A549 (cell line): ENCODE data around the gene C18orf63. TPM values are rescaled to one million over a fixed set of nuclear protein-coding genes. Genes with fewer than 3 reads are reported as not detected.
A peak's percentile ranks its signal among the peaks of the same experiment; 100 is the strongest.

Experiments
- ATAC-seq, 2 experiments: fragments of 200-7000 bp in 1 of 2; fragments of >200 bp in 1 of 2; cut with Nextera tagmentation in 1 of 2; cut with Tn5 transposase in 1 of 2; 3 replicates each; pipeline versions ENCODE4 v1.8.0 to v1.9.1; 2018 to 2020; ENCODE audit warnings: mild to moderate bottlenecking in 1 of 2, moderate library complexity in 1 of 2
- CTCF ChIA-PET: fragments of 300-600 bp; sonication (Branson Sonifier 250); formaldehyde crosslinking; extraction: SDS; loops from one replicate; lab custom pipeline; 2021; ENCODE audit warnings: antibody characterized with exemption, inconsistent platforms; lab: Yijun Ruan, JAX
- POLR2A ChIA-PET: fragments of 350-600 bp; formaldehyde crosslinking; extraction: SDS; loops from one replicate; lab custom pipeline; 2021; ENCODE audit warnings: antibody characterized with exemption, inconsistent platforms; lab: Yijun Ruan, JAX
- DNase-seq, 2 experiments: peaks; one replicate each; pipeline versions ENCODE4 v3.0.0 to v3.0.0-alpha.2; 2011 to 2016; ENCODE audit warnings: low read depth in 1 of 2, low spot score in 1 of 2
- FAIRE-seq: peaks from 2 replicates; lab custom pipeline; 2011; peaks lifted over from hg19 to GRCh38; lab: Jason Lieb, UNC
- H3K27ac ChIP-seq, 2 experiments: fragments of >200 bp; sonication (Bioruptor Twin); formaldehyde crosslinking; 3 replicates each; pipeline ENCODE4 v1.5.1; 2016 to 2017
- H3K4me1 ChIP-seq: fragments of >200 bp; sonication (Bioruptor Twin); formaldehyde crosslinking; 3 replicates; pipeline ENCODE4 v1.6.1; 2016
- H3K4me2 ChIP-seq: fragments of >200 bp; sonication (Bioruptor Twin); formaldehyde crosslinking; 3 replicates; pipeline ENCODE4 v1.6.1; 2016
- H3K4me3 ChIP-seq: fragments of >200 bp; sonication (Bioruptor Twin); formaldehyde crosslinking; 3 replicates; pipeline ENCODE4 v1.5.1; 2016
- H3K9me3 ChIP-seq: fragments of >200 bp; sonication (Bioruptor Twin); formaldehyde crosslinking; 3 replicates; pipeline ENCODE4 v1.6.1; 2016
- CBX8 ChIP-seq: fragments of 200-600 bp; sonication (generic); IDR thresholded peaks from 2 replicates; pipeline ENCODE4 v1.6.1; 2016
- CHD2 ChIP-seq: fragments of 150-350 bp; IDR thresholded peaks from 2 replicates; pipeline ENCODE4 v1.6.1; 2014; ENCODE audit warnings: low read length; ENCODE audit not compliant: partially characterized antibody
- CTCF ChIP-seq: fragments of >200 bp; sonication (Bioruptor Twin); formaldehyde crosslinking; IDR thresholded peaks from 3 replicates; pipeline ENCODE4 v1.5.1; 2016
- E2F6 ChIP-seq: IDR thresholded peaks from 2 replicates; pipeline ENCODE4 v1.6.1; 2012; ENCODE audit warnings: low read depth, borderline replicate concordance
- EHF ChIP-seq: fragments of 250-450 bp; sonication (Bioruptor Pico); IDR thresholded peaks from 2 replicates; pipeline ENCODE4 v1.5.0; 2020; ENCODE audit warnings: mild to moderate bottlenecking
- ESRRA ChIP-seq: fragments of 150-350 bp; IDR thresholded peaks from 2 replicates; pipeline ENCODE4 v1.6.1; 2014; ENCODE audit warnings: mild to moderate bottlenecking, low read length, borderline replicate concordance
- FOSL2 ChIP-seq, 2 experiments: fragments of 450-650 bp in 1 of 2; fragments of >200 bp in 1 of 2; sonication (Bioruptor Twin) in 1 of 2; formaldehyde crosslinking; IDR thresholded peaks; 2 replicates each; pipeline versions ENCODE4 v1.5.0 to v1.6.1; 2016 to 2020; ENCODE audit warnings: mild to moderate bottlenecking in 1 of 2, moderate library complexity in 1 of 2
- JUN ChIP-seq, 2 experiments: fragments of >200 bp; sonication (Bioruptor Twin); formaldehyde crosslinking; IDR thresholded peaks; 2 replicates in 1 of 2; 3 replicates in 1 of 2; pipeline ENCODE4 v1.6.1; 2016 to 2017
- KDM5A ChIP-seq: fragments of 200-600 bp; sonication (generic); IDR thresholded peaks from 2 replicates; pipeline ENCODE4 v1.6.1; 2016; ENCODE audit warnings: antibody characterized with exemption, mild to moderate bottlenecking
- MAFK ChIP-seq: fragments of 450-650 bp; IDR thresholded peaks from 2 replicates; pipeline ENCODE4 v1.6.1; 2014; ENCODE audit not compliant: partially characterized antibody
- MAZ ChIP-seq: fragments of 150-350 bp; IDR thresholded peaks from 2 replicates; pipeline ENCODE4 v1.6.1; 2014; ENCODE audit warnings: antibody characterized with exemption, low read depth, low read length, borderline replicate concordance
- NFE2L2 ChIP-seq: fragments of 150-350 bp; conservative IDR thresholded peaks from 2 replicates; pipeline ENCODE4 v1.6.1; 2014; ENCODE audit warnings: low read length
- NPAS2 ChIP-seq: fragments of 250-450 bp; sonication (Bioruptor Pico); IDR thresholded peaks from 2 replicates; pipeline ENCODE4 v1.8.0; 2022; ENCODE audit warnings: mild to moderate bottlenecking, moderate library complexity, borderline replicate concordance
- NR3C1 ChIP-seq: fragments of >200 bp; sonication (Bioruptor Twin); formaldehyde crosslinking; IDR thresholded peaks from 3 replicates; pipeline ENCODE4 v1.6.1; 2017
- RAD21 ChIP-seq, 2 experiments: fragments of >200 bp in 1 of 2; sonication (Bioruptor Twin) in 1 of 2; formaldehyde crosslinking in 1 of 2; IDR thresholded peaks in 1 of 2; conservative IDR thresholded peaks in 1 of 2; 2 replicates in 1 of 2; 3 replicates in 1 of 2; pipeline ENCODE4 v1.6.1; 2012 to 2018; ENCODE audit warnings: inconsistent platforms in 1 of 2
- REST ChIP-seq: fragments of 200-600 bp; sonication (generic); IDR thresholded peaks from 2 replicates; pipeline ENCODE4 v1.6.1; 2016; ENCODE audit warnings: antibody characterized with exemption, mild to moderate bottlenecking, moderate library complexity
- RFX5 ChIP-seq: fragments of 450-650 bp; IDR thresholded peaks from 2 replicates; pipeline ENCODE4 v1.7.1; 2014; ENCODE audit warnings: antibody characterized with exemption, mild to moderate bottlenecking, moderate library complexity
- RNF2 ChIP-seq: fragments of 200-600 bp; sonication (generic); IDR thresholded peaks from 2 replicates; pipeline ENCODE4 v1.6.1; 2016; ENCODE audit warnings: low read depth, mild to moderate bottlenecking, antibody characterized with exemption, moderate library complexity, borderline replicate concordance
- SMC3 ChIP-seq: fragments of >200 bp; sonication (Bioruptor Twin); formaldehyde crosslinking; IDR thresholded peaks from 3 replicates; pipeline ENCODE4 v1.6.1; 2018; ENCODE audit warnings: inconsistent platforms
- TP53 ChIP-seq: fragments of 250-450 bp; sonication (Bioruptor Pico); IDR thresholded peaks from 2 replicates; pipeline ENCODE4 v1.5.0; 2021; ENCODE audit warnings: mild to moderate bottlenecking, moderate library complexity
- ZFP36 ChIP-seq: fragments of 450-650 bp; IDR thresholded peaks from 2 replicates; pipeline ENCODE4 v1.6.1; 2014; ENCODE audit warnings: borderline replicate concordance; ENCODE audit not compliant: partially characterized antibody
- ZNF302 ChIP-seq: fragments of 250-450 bp; sonication (Bioruptor Pico); IDR thresholded peaks from 2 replicates; pipeline ENCODE4 v1.9.0; 2021; ENCODE audit warnings: inconsistent platforms, mild to moderate bottlenecking, moderate library complexity
- ZSCAN20 ChIP-seq: fragments of 250-450 bp; sonication (Bioruptor Pico); IDR thresholded peaks from 2 replicates; pipeline ENCODE4 v1.8.0; 2022; ENCODE audit warnings: mild to moderate bottlenecking, moderate library complexity
- WGBS: methylation state at CpG from one replicate; pipeline ENCODE4 v1.1.6; 2017; ENCODE audit errors: missing lambda C conversion rate; 5-methylcytosine and 5-hydroxymethylcytosine counted together
- polyA plus RNA-seq, 4 experiments: library from polyadenylated mRNA; depleted of rRNA in 3 of 4; stranded (reverse); fragments of >200 nt; fragmentation: RNase III in 1 of 4; extraction: RNeasy Plus Mini Kit Qiagen cat#74134 plus additional on column Dnase treatment in 1 of 4; gene quantifications; 2 replicates in 3 of 4; 3 replicates in 1 of 4; pipeline ENCODE4 v1.2.3, GENCODE V29; 2011 to 2017

C18orf63 gene
- polyA plus RNA-seq, 2 of the 4 experiments (the other 2 are of a cell fraction) = not detected

GRCh38 chr18:74353169-74353775 lies 37.6 kb downstream of the C18orf63 start:
- peak; percentile 86 to 89 for ATAC-seq
- no peak overlapping the region for H3K4me3 ChIP-seq
- no peak for FAIRE-seq
- H3K4me2 ChIP-seq = no peak overlapping the region
- H3K4me1 ChIP-seq = no peaks in the 10 kb centered on the region
- no peaks in the 10 kb centered on the region for H3K9me3 ChIP-seq
- peak; percentile 65 to 66 for TF ChIP-seq RAD21 (conservative IDR thresholded peaks at IDR 0.05 in 1 of 2, IDR thresholded peaks at IDR 0.05 in 1 of 2)
- no peak for TF ChIP-seq JUN (IDR thresholded peaks at IDR 0.05)
- TF ChIP-seq FOSL2 (IDR thresholded peaks at IDR 0.05) = no peak
- no peak for TF ChIP-seq FOSL2 (CRISPR knock-in tag; IDR thresholded peaks at IDR 0.05)
- TF ChIP-seq NR3C1 = no peak
- TF ChIP-seq CHD2 = no peak
- no peak for TF ChIP-seq RFX5
- no peak for TF ChIP-seq MAZ
- TF ChIP-seq CTCF = peak; percentile 67
- peak; percentile 79 for TF ChIP-seq SMC3
- TF ChIP-seq ZSCAN20 = no peak
- no peak for TF ChIP-seq KDM5A
- no peak for TF ChIP-seq EHF (CRISPR knock-in tag)
- DNase-seq = peak; percentile 26 to 61
- ChIA-PET CTCF (interaction anchor here (0.7 to 6.7 kb wide), 18 partner anchors 10 to 200 kb away, joined by 3 to 60 read pairs (median 6); partner anchors contain the start of gene CNDP2), POLR2A (no interaction called here)
- WGBS = 0% methylated on average over 1 of the region's 1 CpG
- H3K27ac ChIP-seq = no peak overlapping the region

GRCh38 chr18:74356959-74357358 lies 41.3 kb downstream of the C18orf63 start:
- Histone ChIP-seq H3K27ac (no peak overlapping the region), H3K4me2 (no peak overlapping the region), H3K4me1 (no peaks in the 10 kb centered on the region), H3K4me3 (no peak overlapping the region), H3K9me3 (no peaks in the 10 kb centered on the region)
- DNase-seq = no peak
- ATAC-seq = no peak
- no peak for FAIRE-seq
- WGBS = 20% methylated on average over 1 of the region's 1 CpG
- ChIA-PET POLR2A (no interaction called here), CTCF (no interaction called here)
- TF ChIP-seq MAFK = no peak
- TF ChIP-seq CBX8 = no peak
- no peak for TF ChIP-seq NFE2L2

GRCh38 chr18:74360852-74361655 lies 45.4 kb downstream of the C18orf63 start:
- Histone ChIP-seq H3K4me3 (no peak overlapping the region), H3K9me3 (no peaks in the 10 kb centered on the region), H3K4me2 (no peak overlapping the region), H3K27ac (no peak overlapping the region), H3K4me1 (no peaks in the 10 kb centered on the region)
- ChIA-PET CTCF (no interaction called here), POLR2A (no interaction called here)
- FAIRE-seq = no peak
- no peak for ATAC-seq
- DNase-seq = no peak
- 66% methylated on average over 22 of the region's 22 CpGs for WGBS
- TF ChIP-seq E2F6 = no peak
- no peak for TF ChIP-seq NPAS2 (CRISPR knock-in tag)
- no peak for TF ChIP-seq ZFP36
- no peak for TF ChIP-seq RNF2
- TF ChIP-seq REST = no peak
- no peak for TF ChIP-seq ESRRA
- no peak for TF ChIP-seq RAD21 (conservative IDR thresholded peaks at IDR 0.05 in 1 of 2, IDR thresholded peaks at IDR 0.05 in 1 of 2)
- TF ChIP-seq TP53 (CRISPR knock-in tag) = no peak
- no peak for TF ChIP-seq NFE2L2
- TF ChIP-seq ZNF302 (CRISPR knock-in tag) = no peak
- TF ChIP-seq MAZ = no peak
- TF ChIP-seq CTCF = no peak
